Esophagus squamous epithelium (tissue), 4 donors: ENCODE results near the gene TULP4.

Source experiments
- CTCF ChIP-seq, 6 experiments: fragments of 450-650 bp in 4 of 6; fragments of 200-600 bp in 2 of 6; sonication (generic) in 2 of 6; IDR thresholded peaks; one replicate each; pipeline ENCODE4 v1.5.1; 2016 to 2019; ENCODE audit warnings: antibody characterized with exemption in 6 of 6, mild to moderate bottlenecking in 4 of 6, moderate library complexity in 4 of 6
- POLR2A ChIP-seq, 4 donors: fragments of 450-650 bp; IDR thresholded peaks; one replicate each; pipeline ENCODE4 v1.6.1; 2017; ENCODE audit warnings: antibody characterized with exemption in 4 of 4, mild to moderate bottlenecking in 4 of 4, moderate library complexity in 3 of 4

- TF ChIP-seq CTCF (IDR thresholded peaks at IDR 0.05) (no peak), POLR2A (IDR thresholded peaks at IDR 0.05) (no peak)
These were observed 202.7 kb downstream of the TULP4 start for GRCh38 chr6:158514991-158515390.
